ENCODE measurements around the gene HNRNPD.
"Not testable (repeated sequence)": the region's sequence is repeated elsewhere in the genome, so short reads cannot be mapped to it uniquely, and the experiment has no call there.

HNRNPD gene

GRCh38 chr4:82372517-82373485, 990 bp downstream of the HNRNPD start:
- FAIRE-seq (peak; percentile 63), DNase-seq (ENCODE audit: low spot score) (peak; percentile 72)

- DNase-seq (ENCODE audit: low spot score) = no peak
- no peak for FAIRE-seq
Measured at GRCh38 chr4:82371497-82371896, 2.3 kb downstream of the HNRNPD start.

GRCh38 chr4:82367438-82368097, 6.2 kb downstream of the HNRNPD start:
- no peak for FAIRE-seq
- no peak for DNase-seq (ENCODE audit: low spot score)

GRCh38 chr4:82366431-82366830, 7.4 kb downstream of the HNRNPD start:
- FAIRE-seq; DNase-seq (ENCODE audit: low spot score): not testable (repeated sequence)

- FAIRE-seq (no peak), DNase-seq (ENCODE audit: low spot score) (no peak)
Measured at GRCh38 chr4:82363896-82364487, 9.8 kb downstream of the HNRNPD start.

GRCh38 chr4:82362565-82362964, 11.2 kb downstream of the HNRNPD start:
- DNase-seq (ENCODE audit: low spot score) (no peak), FAIRE-seq (no peak)

GRCh38 chr4:82360298-82361177, 13.3 kb downstream of the HNRNPD start:
- DNase-seq (ENCODE audit: low spot score) (no peak), FAIRE-seq (no peak)

- FAIRE-seq = no peak
Measured at GRCh38 chr4:82358847-82359246, 14.9 kb downstream of the HNRNPD start.

GRCh38 chr4:82357640-82358039, 16.2 kb downstream of the HNRNPD start:
- no peak for FAIRE-seq
- no peak for DNase-seq (ENCODE audit: low spot score)

More at GRCh38 chr4:82358847-82359246, 14.9 kb downstream of the HNRNPD start:
- no peak for DNase-seq (ENCODE audit: low spot score)

- FAIRE-seq (no peak), DNase-seq (ENCODE audit: low spot score) (no peak)
Measured at GRCh38 chr4:82354788-82355187, 19.0 kb downstream of the HNRNPD start.

GRCh38 chr4:82352825-82353366, 20.9 kb downstream of the HNRNPD start:
- DNase-seq (ENCODE audit: low spot score) (no peak), FAIRE-seq (no peak)

GRCh38 chr4:82352118-82352824, 21.5 kb downstream of the HNRNPD start:
- FAIRE-seq (no peak), DNase-seq (ENCODE audit: low spot score) (no peak)

GRCh38 chr4:82346126-82346525, 27.7 kb downstream of the HNRNPD start:
- DNase-seq (ENCODE audit: low spot score) (no peak), FAIRE-seq (no peak)

GRCh38 chr4:82335043-82335442, 38.7 kb downstream of the HNRNPD start:
- FAIRE-seq = no peak
- no peak for DNase-seq (ENCODE audit: low spot score)

GRCh38 chr4:82333641-82334040, 40.1 kb downstream of the HNRNPD start:
- FAIRE-seq = not testable (repeated sequence)

GRCh38 chr4:82331814-82332213, 42.0 kb downstream of the HNRNPD start:
- FAIRE-seq (no peak), DNase-seq (ENCODE audit: low spot score) (no peak)

More at GRCh38 chr4:82333641-82334040, 40.1 kb downstream of the HNRNPD start:
- not testable (repeated sequence) for DNase-seq (ENCODE audit: low spot score)

- no peak for DNase-seq (ENCODE audit: low spot score)
Measured at GRCh38 chr4:82320351-82320750, 53.4 kb downstream of the HNRNPD start.

GRCh38 chr4:82303063-82303462, 70.7 kb downstream of the HNRNPD start:
- not testable (repeated sequence) for FAIRE-seq; DNase-seq (ENCODE audit: low spot score)

More at GRCh38 chr4:82320351-82320750, 53.4 kb downstream of the HNRNPD start:
- FAIRE-seq = no peak

Measured in RCC 7860 (cell line).